ENCODE data around the gene KTI12.

Gene KTI12

DNA sequence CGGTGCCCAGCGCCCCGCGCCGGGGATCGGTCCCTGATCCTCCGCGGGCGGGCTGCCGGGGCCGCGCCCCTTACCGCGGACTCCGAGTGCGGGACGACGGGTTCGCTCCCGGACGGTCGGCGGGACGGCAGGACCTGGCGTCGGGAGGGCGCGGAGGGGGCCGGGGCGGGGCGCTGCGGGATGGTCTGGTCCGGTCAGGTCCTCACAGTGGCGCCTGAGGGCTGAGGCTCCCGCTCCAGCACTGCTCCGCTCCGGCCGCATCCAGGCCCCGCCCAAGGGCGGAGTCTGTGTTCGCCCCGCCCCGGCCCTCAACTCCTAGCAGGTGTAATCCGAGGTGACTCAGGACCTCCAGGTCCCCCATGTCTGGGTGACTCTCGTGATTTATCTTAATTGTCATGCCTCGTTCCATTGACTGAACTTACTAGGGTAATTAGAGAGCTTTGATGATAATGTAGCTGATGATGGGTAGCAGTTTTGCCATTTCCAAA is 43.1 kb downstream of the KTI12 start, which contains the start of gene RAB3B:
RAB3B (minus strand) TSS at position 223 of the 488 bp plus-strand sequence. CDS start 13,583 bp downstream, outside the sequence.
- CTCF ChIA-PET: interaction anchor here (1.0 to 1.2 kb wide), 3 partner anchors 9 to 22 kb away, joined by 3 read pairs; no protein-coding TSS in a partner anchor
- DNase-seq (ENCODE audit: extremely low spot score): peak; percentile 81
- POLR2A ChIA-PET: interaction anchor here (0.6 kb wide), 1 partner anchor 127 kb away, joined by 5 read pairs; no protein-coding TSS in a partner anchor
- TF ChIP-seq, protein P1, sequence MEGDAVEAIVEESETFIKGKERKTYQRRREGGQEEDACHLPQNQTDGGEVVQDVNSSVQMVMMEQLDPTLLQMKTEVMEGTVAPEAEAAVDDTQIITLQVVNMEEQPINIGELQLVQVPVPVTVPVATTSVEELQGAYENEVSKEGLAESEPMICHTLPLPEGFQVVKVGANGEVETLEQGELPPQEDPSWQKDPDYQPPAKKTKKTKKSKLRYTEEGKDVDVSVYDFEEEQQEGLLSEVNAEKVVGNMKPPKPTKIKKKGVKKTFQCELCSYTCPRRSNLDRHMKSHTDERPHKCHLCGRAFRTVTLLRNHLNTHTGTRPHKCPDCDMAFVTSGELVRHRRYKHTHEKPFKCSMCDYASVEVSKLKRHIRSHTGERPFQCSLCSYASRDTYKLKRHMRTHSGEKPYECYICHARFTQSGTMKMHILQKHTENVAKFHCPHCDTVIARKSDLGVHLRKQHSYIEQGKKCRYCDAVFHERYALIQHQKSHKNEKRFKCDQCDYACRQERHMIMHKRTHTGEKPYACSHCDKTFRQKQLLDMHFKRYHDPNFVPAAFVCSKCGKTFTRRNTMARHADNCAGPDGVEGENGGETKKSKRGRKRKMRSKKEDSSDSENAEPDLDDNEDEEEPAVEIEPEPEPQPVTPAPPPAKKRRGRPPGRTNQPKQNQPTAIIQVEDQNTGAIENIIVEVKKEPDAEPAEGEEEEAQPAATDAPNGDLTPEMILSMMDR (IDR thresholded peaks at IDR 0.05; ENCODE audit: control extremely low read depth, extremely low read depth, low read depth, missing control alignments): no peak

DNA sequence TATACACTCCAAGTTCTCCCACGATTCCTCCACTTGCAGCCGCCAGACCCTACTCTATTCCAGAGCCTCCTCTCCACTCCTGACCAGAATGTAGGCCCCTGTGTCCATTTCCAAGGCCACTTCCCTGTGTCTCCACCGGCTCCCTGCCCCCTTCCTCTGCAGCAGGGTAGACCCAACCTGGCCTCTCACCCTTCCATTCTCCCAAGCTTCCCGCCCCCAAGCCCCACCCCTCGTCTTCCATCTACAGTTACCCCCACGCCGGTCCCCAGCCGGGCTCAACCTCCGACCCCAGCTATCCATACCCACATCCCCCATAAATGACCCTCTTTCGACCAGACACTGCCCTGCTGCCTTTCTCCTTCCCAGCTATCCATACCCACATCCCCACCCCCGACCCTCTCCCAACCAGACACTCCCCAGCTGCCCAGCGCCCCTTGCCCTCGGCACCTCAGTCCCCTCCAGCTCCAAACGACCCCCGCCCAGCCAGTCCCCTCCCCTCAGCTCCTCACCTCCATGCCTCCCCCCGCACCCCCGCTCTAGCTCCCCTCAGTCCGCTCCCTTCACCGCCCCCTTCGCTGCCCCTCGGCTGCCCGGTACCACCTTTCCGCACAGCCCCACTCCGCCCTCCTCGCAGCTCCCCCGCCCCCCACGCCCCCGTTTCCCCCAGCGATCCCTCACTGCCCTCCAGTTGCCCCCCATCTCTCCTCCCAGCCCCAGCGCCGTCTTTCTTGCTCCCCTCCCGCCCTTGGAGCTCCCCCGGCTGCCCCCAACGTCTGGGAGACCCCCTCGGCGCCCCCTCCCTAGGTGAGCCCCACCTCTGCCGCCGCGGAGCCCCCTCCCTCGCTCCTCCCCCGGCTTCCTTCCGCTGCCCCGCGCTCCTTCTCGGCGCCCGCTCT is 43.8 kb downstream of the KTI12 start:
- DNase-seq (ENCODE audit: extremely low spot score): peak; percentile 17
- CTCF ChIA-PET: interaction anchor here (1.0 to 1.2 kb wide), 2 partner anchors 10 to 21 kb away, joined by 3 read pairs; no protein-coding TSS in a partner anchor

DNA sequence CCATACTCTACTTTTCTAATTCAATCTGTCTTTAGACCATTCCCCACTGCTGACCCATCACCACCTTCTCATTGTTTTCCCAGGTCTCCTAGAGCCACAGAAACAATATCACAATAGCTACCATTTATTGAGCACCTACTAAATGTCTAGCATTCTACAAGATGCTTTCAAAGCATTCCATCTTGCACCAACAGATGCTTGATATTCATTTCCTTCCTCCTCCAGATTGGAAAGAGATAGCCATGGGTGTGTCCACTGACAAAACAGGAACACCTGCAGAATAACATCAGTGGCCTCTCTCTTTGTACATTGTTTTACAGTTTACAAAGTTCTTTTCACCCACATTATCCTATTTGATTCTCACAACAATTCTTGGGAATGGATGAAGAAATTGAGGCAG is 45.4 kb downstream of the KTI12 start:
- TF ChIP-seq, protein P1 (IDR thresholded peaks at IDR 0.05; ENCODE audit: control extremely low read depth, extremely low read depth, low read depth, missing control alignments): no peak
- CTCF ChIA-PET: interaction anchor here (1.2 to 1.6 kb wide), 3 partner anchors 9 to 92 kb away, joined by 3 to 4 read pairs (median 3); no protein-coding TSS in a partner anchor
- POLR2A ChIA-PET: no interaction called here
- no peak for DNase-seq (ENCODE audit: extremely low spot score)

More for the DNA sequence above, 43.8 kb downstream of the KTI12 start:
- POLR2A ChIA-PET: interaction anchor here (0.6 kb wide), 2 partner anchors 127 to 1267 kb away, joined by 3 to 5 read pairs; no protein-coding TSS in a partner anchor
- TF ChIP-seq, protein P1 (IDR thresholded peaks at IDR 0.05; ENCODE audit: control extremely low read depth, extremely low read depth, low read depth, missing control alignments): no peak

DNA sequence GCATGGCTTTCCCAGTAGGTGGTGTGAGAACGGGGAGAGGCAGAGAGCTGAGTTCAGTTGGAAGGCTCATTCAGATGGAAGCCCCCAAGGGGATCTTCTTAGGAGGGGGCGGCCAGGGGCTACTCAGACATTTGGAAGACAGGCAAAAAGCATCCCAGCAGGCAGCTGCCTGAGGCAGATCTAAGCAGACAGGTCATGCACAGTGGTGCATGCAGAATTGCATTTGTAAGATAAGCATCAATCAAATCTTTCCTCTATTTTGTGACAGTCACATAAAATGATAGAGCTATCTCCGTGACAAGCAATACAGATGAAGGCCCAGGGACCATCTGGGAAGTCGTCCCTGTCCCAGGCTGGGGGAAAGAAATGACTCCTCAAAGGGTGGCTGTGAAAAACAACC is 46.9 kb downstream of the KTI12 start:
- ChIA-PET POLR2A (no interaction called here), CTCF (interaction anchor here (1.0 to 1.7 kb wide), 6 partner anchors 10 to 90 kb away, joined by 3 to 5 read pairs (median 4); no protein-coding TSS in a partner anchor)
- TF ChIP-seq, protein P1 (IDR thresholded peaks at IDR 0.05; ENCODE audit: control extremely low read depth, extremely low read depth, low read depth, missing control alignments): no peak
- no peak for DNase-seq (ENCODE audit: extremely low spot score)

DNA sequence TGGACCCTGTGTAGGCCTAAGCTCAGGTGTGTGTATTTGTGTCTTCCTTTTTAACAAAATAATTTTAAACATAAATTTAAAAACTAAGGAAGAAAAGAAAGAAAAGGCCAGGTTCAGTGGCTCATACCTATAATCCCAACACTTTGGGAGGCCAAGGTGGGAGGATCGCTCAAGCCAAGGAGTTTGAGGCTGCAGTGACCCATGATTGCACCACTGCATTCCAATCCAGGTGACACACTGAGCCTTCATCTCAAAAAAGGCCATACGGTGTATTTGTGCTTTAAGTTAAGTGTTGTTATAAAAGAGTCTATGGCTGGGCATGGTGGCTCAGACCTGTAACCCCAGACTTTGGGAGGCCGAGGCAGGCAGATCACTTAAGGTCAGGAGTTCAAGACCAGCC is 51.4 kb downstream of the KTI12 start:
- TF ChIP-seq, protein P1 (IDR thresholded peaks at IDR 0.05; ENCODE audit: control extremely low read depth, extremely low read depth, low read depth, missing control alignments): no peak
- no peak for DNase-seq (ENCODE audit: extremely low spot score)
- ChIA-PET CTCF (interaction anchor here (0.8 to 1.6 kb wide), 2 partner anchors 73 to 85 kb away, joined by 3 to 8 read pairs; no protein-coding TSS in a partner anchor), POLR2A (no interaction called here)
